Measurements from ENCODE around the gene DIABLO. TPM values are rescaled to one million over a fixed set of nuclear protein-coding genes. Genes with fewer than 3 reads are reported as not detected.

Gene DIABLO
- total RNA-seq, 1 experiment from 2014 or later: 47.9 TPM

GRCh38 chr12:122168492-122168891, 57.4 kb downstream of the DIABLO start:
- no TSS peak for BruUV-seq (replicated peaks)
- no peak for DNase-seq
- no peaks in the 10 kb centered on the region for H3F3A ChIP-seq (ENCODE audit: insufficient read depth, low read depth)
- H3K9me2 ChIP-seq (ENCODE audit: insufficient read depth): no peaks in the 10 kb centered on the region
- H3K4me1 ChIP-seq (replicated peaks; ENCODE audit: insufficient read depth): no peaks in the 10 kb centered on the region
- no peaks in the 10 kb centered on the region for H3K36me3 ChIP-seq (ENCODE audit: low read depth)
- H4K20me1 ChIP-seq (ENCODE audit: insufficient read depth): no peaks in the 10 kb centered on the region
- H3K27me3 ChIP-seq (ENCODE audit: insufficient read depth, low read depth): no peaks in the 10 kb centered on the region; the same call in 1 of the 2 replicates
- H3K27ac ChIP-seq: no peak overlapping the region
- H3K4me3 ChIP-seq: no peak overlapping the region
- no peak overlapping the region for H2AFZ ChIP-seq
- TF ChIP-seq CTCF (conservative IDR thresholded peaks at IDR 0.05): no peak
- no peak for TF ChIP-seq EZH2 (IDR thresholded peaks at IDR 0.05; ENCODE audit: low read depth)
- ChIA-PET POLR2A (ENCODE audit: unreplicated experiment) (no interaction called here), CTCF (no interaction called here)
- no peak overlapping the region for H3K4me2 ChIP-seq
- intact Hi-C loops (cut with micrococcal nuclease; ENCODE audit: unreplicated experiment): no loop called here
- H3K9me3 ChIP-seq (ENCODE audit: insufficient read depth, low read depth): no peaks in the 10 kb centered on the region
- no peaks in the 10 kb centered on the region for H3K79me2 ChIP-seq (ENCODE audit: low read depth)

GRCh38 chr12:122167356-122167925, 58.4 kb downstream of the DIABLO start:
- Histone ChIP-seq H2AFZ (no peak overlapping the region), H3K9me3 (ENCODE audit: insufficient read depth, low read depth) (no peaks in the 10 kb centered on the region), H3K79me2 (ENCODE audit: low read depth) (no peaks in the 10 kb centered on the region), H3K27me3 (ENCODE audit: insufficient read depth, low read depth) (no peaks in the 10 kb centered on the region; the same call in 1 of the 2 replicates), H3K4me1 (replicated peaks; ENCODE audit: insufficient read depth) (no peaks in the 10 kb centered on the region), H3K27ac (no peak overlapping the region), H3K36me3 (ENCODE audit: low read depth) (no peaks in the 10 kb centered on the region), H3K9me2 (ENCODE audit: insufficient read depth) (no peaks in the 10 kb centered on the region), H3F3A (ENCODE audit: insufficient read depth, low read depth) (no peaks in the 10 kb centered on the region), H3K4me2 (no peak overlapping the region), H4K20me1 (ENCODE audit: insufficient read depth) (no peaks in the 10 kb centered on the region), H3K4me3 (no peak overlapping the region)
- BruUV-seq (replicated peaks): no TSS peak
- POLR2A ChIA-PET (ENCODE audit: unreplicated experiment): no interaction called here
- no peak for DNase-seq
- intact Hi-C loops (cut with micrococcal nuclease; ENCODE audit: unreplicated experiment): no loop called here
- CTCF ChIA-PET: no interaction called here
- TF ChIP-seq CTCF (conservative IDR thresholded peaks at IDR 0.05) (no peak), EZH2 (IDR thresholded peaks at IDR 0.05; ENCODE audit: low read depth) (no peak)

GRCh38 chr12:122166422-122167349, 59.2 kb downstream of the DIABLO start:
- Histone ChIP-seq H3K36me3 (ENCODE audit: low read depth) (no peaks in the 10 kb centered on the region), H3K27ac (no peak overlapping the region), H3K4me2 (no peak overlapping the region), H2AFZ (no peak overlapping the region), H3K9me3 (ENCODE audit: insufficient read depth, low read depth) (no peaks in the 10 kb centered on the region), H3K79me2 (ENCODE audit: low read depth) (no peaks in the 10 kb centered on the region), H3K9me2 (ENCODE audit: insufficient read depth) (no peaks in the 10 kb centered on the region), H3K4me1 (replicated peaks; ENCODE audit: insufficient read depth) (no peaks in the 10 kb centered on the region), H4K20me1 (ENCODE audit: insufficient read depth) (no peaks in the 10 kb centered on the region), H3F3A (ENCODE audit: insufficient read depth, low read depth) (no peaks in the 10 kb centered on the region), H3K4me3 (no peak overlapping the region), H3K27me3 (ENCODE audit: insufficient read depth, low read depth) (no peaks in the 10 kb centered on the region; the same call in 1 of the 2 replicates)
- no peak for TF ChIP-seq CTCF (conservative IDR thresholded peaks at IDR 0.05)
- no peak for TF ChIP-seq EZH2 (IDR thresholded peaks at IDR 0.05; ENCODE audit: low read depth)
- DNase-seq: no peak
- ChIA-PET POLR2A (ENCODE audit: unreplicated experiment) (no interaction called here), CTCF (interaction anchor here (0.6 kb wide), 1 partner anchor 100 kb away, joined by 6 read pairs; no protein-coding TSS in a partner anchor)
- intact Hi-C loops (cut with micrococcal nuclease; ENCODE audit: unreplicated experiment): no loop called here
- no TSS peak for BruUV-seq (replicated peaks)

Measured in PC-9 (cell line).